GF-D8 (cell line): Measurements from ENCODE around the gene TSSK3.
"Not testable (repeated sequence)": the region's sequence is repeated elsewhere in the genome, so short reads cannot be mapped to it uniquely, and the experiment has no call there.

Experiments
- DNase-seq: peaks from one replicate; lab custom pipeline; 2025; lab: John Stamatoyannopoulos, UW

The TSSK3 gene

GRCh38 chr1:32338637-32339145 is 23.6 kb upstream of the TSSK3 start:
- no peak for DNase-seq

GRCh38 chr1:32339363-32339978 is 22.9 kb upstream of the TSSK3 start:
- no peak for DNase-seq

GRCh38 chr1:32341186-32341757 is 21.1 kb upstream of the TSSK3 start:
- DNase-seq: no peak

GRCh38 chr1:32341971-32342370 is 20.4 kb upstream of the TSSK3 start:
- DNase-seq: no peak

GRCh38 chr1:32342704-32343103 is 19.6 kb upstream of the TSSK3 start:
- DNase-seq: no peak

GRCh38 chr1:32345289-32345827 is 17.0 kb upstream of the TSSK3 start:
- peak; percentile 53 for DNase-seq

- no peak for DNase-seq
Measured at GRCh38 chr1:32346532-32347157, 15.7 kb upstream of the TSSK3 start.

- peak; percentile 76 for DNase-seq
Measured at GRCh38 chr1:32349211-32349708, 13.1 kb upstream of the TSSK3 start.

GRCh38 chr1:32350785-32351398 is 11.4 kb upstream of the TSSK3 start:
- DNase-seq: peak; percentile 61

- peak; percentile 76 for DNase-seq
Measured at GRCh38 chr1:32351399-32352238, 10.7 kb upstream of the TSSK3 start.

- DNase-seq: no peak
Measured at GRCh38 chr1:32352239-32352745, 10.0 kb upstream of the TSSK3 start.

- DNase-seq: no peak
Measured at GRCh38 chr1:32352831-32353383, 9.4 kb upstream of the TSSK3 start.

- DNase-seq: no peak
Measured at GRCh38 chr1:32353431-32353830, 8.9 kb upstream of the TSSK3 start.

- no peak for DNase-seq
Measured at GRCh38 chr1:32353886-32354570, 8.3 kb upstream of the TSSK3 start.

- not testable (repeated sequence) for DNase-seq
Measured at GRCh38 chr1:32355778-32356177, 6.6 kb upstream of the TSSK3 start.

- no peak for DNase-seq
Measured at GRCh38 chr1:32356478-32356877, 5.9 kb upstream of the TSSK3 start.

- DNase-seq: no peak
Measured at GRCh38 chr1:32357614-32358013, 4.7 kb upstream of the TSSK3 start.

GRCh38 chr1:32358435-32358834 is 3.9 kb upstream of the TSSK3 start:
- DNase-seq: no peak

GRCh38 chr1:32361308-32361673 is 1.0 kb upstream of the TSSK3 start:
- DNase-seq: no peak

- DNase-seq: no peak
Measured at GRCh38 chr1:32361674-32362473, 465 bp upstream of the TSSK3 start.
